Measurements from ENCODE around the gene STUB1.
A peak's percentile ranks its signal among the peaks of the same experiment; 100 is the strongest.

- TF ChIP-seq CTCF (IDR thresholded peaks at IDR 0.05) (no peak), POLR2A (IDR thresholded peaks at IDR 0.05) (peak; percentile 27 to 70 (median 65))
Observed at GRCh38 chr16:684071-684794, 4.0 kb downstream of the STUB1 start, which contains the start of gene JMJD8.
